GM23338 (cell line): ENCODE data around the gene FASN. TPM values are rescaled to one million over a fixed set of nuclear protein-coding genes. Genes with fewer than 3 reads are reported as not detected.

Experiments used
- ATAC-seq: fragments of 200-7000 bp; cut with Tn5 transposase; 3 replicates; pipeline ENCODE4 v1.9.1; 2020
- DNase-seq: peaks from one replicate; pipeline ENCODE4 v3.0.0-alpha.2; 2015; ENCODE audit warnings: low spot score
- H2AFZ ChIP-seq: fragments of 200-600 bp; sonication (generic); 2 replicates; pipeline ENCODE4 v1.8.0; 2016; ENCODE audit warnings: antibody characterized with exemption, mild to moderate bottlenecking, moderate library complexity
- H3F3A ChIP-seq: fragments of 200-600 bp; sonication (generic); replicated peaks from 2 replicates; pipeline ENCODE4 v1.8.0; 2017; ENCODE audit warnings: antibody characterized with exemption, mixed run types, low read depth
- H3K27ac ChIP-seq: fragments of 200-600 bp; sonication (generic); 2 replicates; pipeline ENCODE4 v1.6.1; 2016; ENCODE audit warnings: low read depth
- H3K27me3 ChIP-seq: fragments of 200-600 bp; sonication (generic); 2 replicates; pipeline ENCODE4 v1.8.0; 2016; ENCODE audit warnings: mild to moderate bottlenecking, mixed run types, moderate library complexity; ENCODE audit not compliant: insufficient read depth
- H3K36me3 ChIP-seq: fragments of 200-600 bp; sonication (generic); 2 replicates; pipeline ENCODE4 v1.8.0; 2016; ENCODE audit warnings: mild to moderate bottlenecking; ENCODE audit not compliant: insufficient read depth
- H3K4me1 ChIP-seq: fragments of 200-600 bp; sonication (generic); 2 replicates; pipeline ENCODE4 v1.8.0; 2016; ENCODE audit warnings: mild to moderate bottlenecking, moderate library complexity; ENCODE audit not compliant: insufficient read depth
- H3K4me2 ChIP-seq: fragments of 200-600 bp; sonication (generic); 2 replicates; pipeline ENCODE4 v1.7.1; 2017; ENCODE audit warnings: mixed run types
- H3K4me3 ChIP-seq: fragments of 200-600 bp; sonication (generic); 2 replicates; pipeline ENCODE4 v1.6.1; 2016; ENCODE audit warnings: mixed run types
- H3K79me2 ChIP-seq: fragments of 200-600 bp; sonication (generic); replicated peaks from 2 replicates; pipeline ENCODE4 v1.8.0; 2017; ENCODE audit warnings: mild to moderate bottlenecking; ENCODE audit not compliant: insufficient read depth
- H3K9me2 ChIP-seq: fragments of 200-600 bp; sonication (generic); 2 replicates; pipeline ENCODE4 v1.8.0; 2017; ENCODE audit not compliant: insufficient read depth
- H4K20me1 ChIP-seq: fragments of 200-600 bp; sonication (generic); replicated peaks from 2 replicates; pipeline ENCODE4 v1.8.0; 2017; ENCODE audit warnings: mild to moderate bottlenecking; ENCODE audit not compliant: insufficient read depth
- H3K27ac Mint-ChIP-seq: 2 replicates; pipeline ENCODE4 v1.8.0; 2020; ENCODE audit warnings: inconsistent platforms, mild to moderate bottlenecking, moderate library complexity, mixed read lengths
- H3K27me3 Mint-ChIP-seq: 3 replicates; pipeline ENCODE4 v1.8.0; 2022; ENCODE audit warnings: low read depth, mild to moderate bottlenecking, moderate library complexity, mixed read lengths, inconsistent platforms; ENCODE audit not compliant: insufficient read depth, poor library complexity
- H3K36me3 Mint-ChIP-seq: 3 replicates; pipeline ENCODE4 v1.8.0; 2021; ENCODE audit warnings: low read depth, mild to moderate bottlenecking, inconsistent platforms, moderate library complexity, mixed read lengths
- H3K4me1 Mint-ChIP-seq: 3 replicates; pipeline ENCODE4 v1.8.0; 2020; ENCODE audit warnings: mild to moderate bottlenecking, inconsistent platforms, mixed read lengths
- H3K4me3 Mint-ChIP-seq: 3 replicates; pipeline ENCODE4 v1.8.0; 2021; ENCODE audit warnings: moderate library complexity, mild to moderate bottlenecking, inconsistent platforms, mixed read lengths
- H3K9me3 Mint-ChIP-seq: 3 replicates; pipeline ENCODE4 v1.8.0; 2020; ENCODE audit warnings: moderate library complexity, mild to moderate bottlenecking, inconsistent platforms, mixed read lengths
- CREB1 ChIP-seq: fragments of 250-450 bp; sonication (Bioruptor Pico); IDR thresholded peaks from 2 replicates; pipeline ENCODE4 v1.5.0; 2020; ENCODE audit warnings: low read depth, mild to moderate bottlenecking, moderate library complexity
- CTCF ChIP-seq, 2 experiments: fragments of 200-600 bp in 1 of 2; sonication (generic) in 1 of 2; conservative IDR thresholded peaks; 2 replicates each; pipeline versions ENCODE4 v1.5.1 to v1.6.1; 2016 to 2017; ENCODE audit warnings: antibody characterized with exemption in 2 of 2, low read depth in 2 of 2, mild to moderate bottlenecking in 2 of 2, moderate library complexity in 1 of 2
- ETS1 ChIP-seq: IDR thresholded peaks from 2 replicates; pipeline ENCODE4 v1.6.1; 2016; ENCODE audit warnings: antibody characterized with exemption
- EZH2 ChIP-seq: fragments of 200-600 bp; sonication (generic); IDR thresholded peaks from one replicate; pipeline ENCODE4 v1.8.0; 2017; ENCODE audit warnings: antibody characterized with exemption, mild to moderate bottlenecking, low read depth; ENCODE audit not compliant: unreplicated experiment
- EZH2phosphoT487 ChIP-seq: fragments of 200-600 bp; sonication (generic); IDR thresholded peaks from one replicate; pipeline ENCODE4 v1.8.1; 2018; ENCODE audit warnings: antibody characterized with exemption; ENCODE audit not compliant: unreplicated experiment
- JUNB ChIP-seq: IDR thresholded peaks from one replicate; pipeline ENCODE4 v1.6.1; 2016; ENCODE audit warnings: antibody characterized with exemption; ENCODE audit not compliant: unreplicated experiment
- NANOG ChIP-seq: IDR thresholded peaks from 2 replicates; pipeline ENCODE4 v1.6.1; 2016; ENCODE audit warnings: antibody characterized with exemption, borderline replicate concordance
- POLR2AphosphoS5 ChIP-seq: IDR thresholded peaks from 2 replicates; pipeline ENCODE4 v1.6.1; 2016; ENCODE audit warnings: antibody characterized with exemption, low read depth
- STAT1 ChIP-seq: IDR thresholded peaks from one replicate; pipeline ENCODE4 v1.6.1; 2016; ENCODE audit warnings: antibody characterized with exemption; ENCODE audit not compliant: unreplicated experiment
- ZNF114 ChIP-seq: fragments of 250-450 bp; sonication (Bioruptor Pico); IDR thresholded peaks from 2 replicates; pipeline ENCODE4 v1.5.0; 2020; ENCODE audit warnings: mild to moderate bottlenecking, moderate library complexity
- ZNF331 ChIP-seq: fragments of 250-450 bp; sonication (Bioruptor Pico); IDR thresholded peaks from 2 replicates; pipeline ENCODE4 v1.5.0; 2020; ENCODE audit warnings: low read depth, mild to moderate bottlenecking, moderate library complexity
- polyA plus RNA-seq: library from polyadenylated mRNA; unstranded; fragments of >200 nt; fragmentation: Nextera tagmentation; extraction: Ambion mirVana; gene quantifications from 2 replicates; pipeline ENCODE4 v1.2.1, GENCODE V29; 2016
- total RNA-seq: library from RNA; depleted of rRNA; stranded (reverse); fragments of >200 nt; shearing (Covaris generic); gene quantifications from 2 replicates; pipeline ENCODE4 v1.2.3, GENCODE V29; 2014
- TF ChIP-seq, protein P1 (sequence below): fragments of 250-450 bp; sonication (Bioruptor Pico); IDR thresholded peaks from 2 replicates; pipeline ENCODE4 v1.5.0; 2020; ENCODE audit warnings: mild to moderate bottlenecking, moderate library complexity
- TF ChIP-seq, protein P2 (sequence below): IDR thresholded peaks from one replicate; pipeline ENCODE4 v1.6.1; 2018; ENCODE audit warnings: antibody characterized with exemption; ENCODE audit not compliant: unreplicated experiment

Gene FASN
- total and polyA plus RNA-seq, 2 experiments from 2014 or later = 120 to 849 TPM

DNA sequence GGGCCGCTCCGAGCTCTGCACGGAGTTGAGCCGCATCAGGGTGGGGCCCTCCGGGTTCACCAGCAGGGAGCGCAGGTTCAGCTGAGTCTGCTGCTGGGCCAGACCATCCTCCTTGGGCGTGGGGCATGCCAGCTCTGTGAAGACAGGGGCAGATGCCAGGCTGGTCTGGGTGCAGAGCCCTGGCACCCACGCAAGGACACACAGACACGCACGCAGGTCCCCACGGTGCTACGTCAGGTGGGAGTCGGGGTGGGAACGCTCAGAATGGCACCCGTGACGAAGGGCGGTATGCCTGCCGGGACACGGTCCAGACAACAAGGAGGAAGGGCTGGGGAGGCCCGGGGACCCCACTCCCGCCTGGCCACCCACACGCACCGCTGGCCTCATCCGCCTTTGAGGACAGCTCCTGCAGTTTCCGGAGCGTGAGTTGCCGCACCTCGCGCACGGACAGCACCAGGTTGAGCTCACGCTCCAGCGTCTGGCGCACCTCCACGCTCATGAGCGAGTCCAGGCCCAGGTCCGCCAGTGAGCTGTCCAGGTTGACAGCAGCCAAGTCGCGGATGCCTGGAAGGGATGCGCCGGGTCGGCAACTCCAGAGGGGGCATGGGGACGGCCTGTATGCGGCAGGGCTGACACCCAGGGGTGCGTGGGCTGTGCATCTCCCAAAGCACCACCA lies 17.1 kb downstream of the FASN start:
- no peak overlapping the region for H3K27ac ChIP-seq
- no peak for DNase-seq
- no peaks in the 10 kb centered on the region for H3K9me2 ChIP-seq
- no peak overlapping the region for H3K4me3 ChIP-seq
- peaks cover 8% of the 10 kb centered on the region for H4K20me1 ChIP-seq
- Mint-ChIP-seq H3K27ac (no peak overlapping the region), H3K9me3 (no peaks in the 10 kb centered on the region; the same call in 2 of the 3 replicates), H3K36me3 (peaks cover 47% of the 10 kb centered on the region), H3K4me1 (peaks cover 3% of the 10 kb centered on the region), H3K4me3 (no peak overlapping the region), H3K27me3 (peaks cover 24% of the 10 kb centered on the region)
- peaks cover 10% of the 10 kb centered on the region; the same call in 1 of the 2 replicates for H3K36me3 ChIP-seq
- H3F3A ChIP-seq = peaks cover 28% of the 10 kb centered on the region
- no peak overlapping the region for H3K4me2 ChIP-seq
- H2AFZ ChIP-seq = no peak overlapping the region
- ATAC-seq = no peak
- TF ChIP-seq STAT1 = no peak
- TF ChIP-seq, protein P1, sequence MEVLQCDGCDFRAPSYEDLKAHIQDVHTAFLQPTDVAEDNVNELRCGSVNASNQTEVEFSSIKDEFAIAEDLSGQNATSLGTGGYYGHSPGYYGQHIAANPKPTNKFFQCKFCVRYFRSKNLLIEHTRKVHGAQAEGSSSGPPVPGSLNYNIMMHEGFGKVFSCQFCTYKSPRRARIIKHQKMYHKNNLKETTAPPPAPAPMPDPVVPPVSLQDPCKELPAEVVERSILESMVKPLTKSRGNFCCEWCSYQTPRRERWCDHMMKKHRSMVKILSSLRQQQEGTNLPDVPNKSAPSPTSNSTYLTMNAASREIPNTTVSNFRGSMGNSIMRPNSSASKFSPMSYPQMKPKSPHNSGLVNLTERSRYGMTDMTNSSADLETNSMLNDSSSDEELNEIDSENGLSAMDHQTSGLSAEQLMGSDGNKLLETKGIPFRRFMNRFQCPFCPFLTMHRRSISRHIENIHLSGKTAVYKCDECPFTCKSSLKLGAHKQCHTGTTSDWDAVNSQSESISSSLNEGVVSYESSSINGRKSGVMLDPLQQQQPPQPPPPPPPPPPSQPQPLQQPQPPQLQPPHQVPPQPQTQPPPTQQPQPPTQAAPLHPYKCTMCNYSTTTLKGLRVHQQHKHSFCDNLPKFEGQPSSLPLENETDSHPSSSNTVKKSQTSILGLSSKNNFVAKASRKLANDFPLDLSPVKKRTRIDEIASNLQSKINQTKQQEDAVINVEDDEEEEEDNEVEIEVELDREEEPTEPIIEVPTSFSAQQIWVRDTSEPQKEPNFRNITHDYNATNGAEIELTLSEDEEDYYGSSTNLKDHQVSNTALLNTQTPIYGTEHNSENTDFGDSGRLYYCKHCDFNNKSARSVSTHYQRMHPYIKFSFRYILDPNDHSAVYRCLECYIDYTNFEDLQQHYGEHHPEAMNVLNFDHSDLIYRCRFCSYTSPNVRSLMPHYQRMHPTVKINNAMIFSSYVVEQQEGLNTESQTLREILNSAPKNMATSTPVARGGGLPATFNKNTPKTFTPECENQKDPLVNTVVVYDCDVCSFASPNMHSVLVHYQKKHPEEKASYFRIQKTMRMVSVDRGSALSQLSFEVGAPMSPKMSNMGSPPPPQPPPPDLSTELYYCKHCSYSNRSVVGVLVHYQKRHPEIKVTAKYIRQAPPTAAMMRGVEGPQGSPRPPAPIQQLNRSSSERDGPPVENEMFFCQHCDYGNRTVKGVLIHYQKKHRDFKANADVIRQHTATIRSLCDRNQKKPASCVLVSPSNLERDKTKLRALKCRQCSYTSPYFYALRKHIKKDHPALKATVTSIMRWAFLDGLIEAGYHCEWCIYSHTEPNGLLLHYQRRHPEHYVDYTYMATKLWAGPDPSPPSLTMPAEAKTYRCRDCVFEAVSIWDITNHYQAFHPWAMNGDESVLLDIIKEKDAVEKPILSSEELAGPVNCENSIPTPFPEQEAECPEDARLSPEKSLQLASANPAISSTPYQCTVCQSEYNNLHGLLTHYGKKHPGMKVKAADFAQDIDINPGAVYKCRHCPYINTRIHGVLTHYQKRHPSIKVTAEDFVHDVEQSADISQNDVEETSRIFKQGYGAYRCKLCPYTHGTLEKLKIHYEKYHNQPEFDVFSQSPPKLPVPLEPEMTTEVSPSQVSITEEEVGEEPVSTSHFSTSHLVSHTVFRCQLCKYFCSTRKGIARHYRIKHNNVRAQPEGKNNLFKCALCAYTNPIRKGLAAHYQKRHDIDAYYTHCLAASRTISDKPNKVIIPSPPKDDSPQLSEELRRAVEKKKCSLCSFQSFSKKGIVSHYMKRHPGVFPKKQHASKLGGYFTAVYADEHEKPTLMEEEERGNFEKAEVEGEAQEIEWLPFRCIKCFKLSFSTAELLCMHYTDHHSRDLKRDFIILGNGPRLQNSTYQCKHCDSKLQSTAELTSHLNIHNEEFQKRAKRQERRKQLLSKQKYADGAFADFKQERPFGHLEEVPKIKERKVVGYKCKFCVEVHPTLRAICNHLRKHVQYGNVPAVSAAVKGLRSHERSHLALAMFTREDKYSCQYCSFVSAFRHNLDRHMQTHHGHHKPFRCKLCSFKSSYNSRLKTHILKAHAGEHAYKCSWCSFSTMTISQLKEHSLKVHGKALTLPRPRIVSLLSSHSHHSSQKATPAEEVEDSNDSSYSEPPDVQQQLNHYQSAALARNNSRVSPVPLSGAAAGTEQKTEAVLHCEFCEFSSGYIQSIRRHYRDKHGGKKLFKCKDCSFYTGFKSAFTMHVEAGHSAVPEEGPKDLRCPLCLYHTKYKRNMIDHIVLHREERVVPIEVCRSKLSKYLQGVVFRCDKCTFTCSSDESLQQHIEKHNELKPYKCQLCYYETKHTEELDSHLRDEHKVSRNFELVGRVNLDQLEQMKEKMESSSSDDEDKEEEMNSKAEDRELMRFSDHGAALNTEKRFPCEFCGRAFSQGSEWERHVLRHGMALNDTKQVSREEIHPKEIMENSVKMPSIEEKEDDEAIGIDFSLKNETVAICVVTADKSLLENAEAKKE (CRISPR knock-in tag) = no peak
- no peak for TF ChIP-seq CTCF (conservative IDR thresholded peaks at IDR 0.05; ENCODE audit: low read depth in 2 of 2)
- no peak for TF ChIP-seq CREB1 (CRISPR knock-in tag)
- no peak for TF ChIP-seq EZH2phosphoT487
- TF ChIP-seq JUNB = no peak
- TF ChIP-seq ETS1 = no peak
- TF ChIP-seq NANOG = no peak
- no peak for TF ChIP-seq ZNF331
- TF ChIP-seq ZNF114 = no peak
- TF ChIP-seq POLR2AphosphoS5 = no peak
- TF ChIP-seq, protein P2, sequence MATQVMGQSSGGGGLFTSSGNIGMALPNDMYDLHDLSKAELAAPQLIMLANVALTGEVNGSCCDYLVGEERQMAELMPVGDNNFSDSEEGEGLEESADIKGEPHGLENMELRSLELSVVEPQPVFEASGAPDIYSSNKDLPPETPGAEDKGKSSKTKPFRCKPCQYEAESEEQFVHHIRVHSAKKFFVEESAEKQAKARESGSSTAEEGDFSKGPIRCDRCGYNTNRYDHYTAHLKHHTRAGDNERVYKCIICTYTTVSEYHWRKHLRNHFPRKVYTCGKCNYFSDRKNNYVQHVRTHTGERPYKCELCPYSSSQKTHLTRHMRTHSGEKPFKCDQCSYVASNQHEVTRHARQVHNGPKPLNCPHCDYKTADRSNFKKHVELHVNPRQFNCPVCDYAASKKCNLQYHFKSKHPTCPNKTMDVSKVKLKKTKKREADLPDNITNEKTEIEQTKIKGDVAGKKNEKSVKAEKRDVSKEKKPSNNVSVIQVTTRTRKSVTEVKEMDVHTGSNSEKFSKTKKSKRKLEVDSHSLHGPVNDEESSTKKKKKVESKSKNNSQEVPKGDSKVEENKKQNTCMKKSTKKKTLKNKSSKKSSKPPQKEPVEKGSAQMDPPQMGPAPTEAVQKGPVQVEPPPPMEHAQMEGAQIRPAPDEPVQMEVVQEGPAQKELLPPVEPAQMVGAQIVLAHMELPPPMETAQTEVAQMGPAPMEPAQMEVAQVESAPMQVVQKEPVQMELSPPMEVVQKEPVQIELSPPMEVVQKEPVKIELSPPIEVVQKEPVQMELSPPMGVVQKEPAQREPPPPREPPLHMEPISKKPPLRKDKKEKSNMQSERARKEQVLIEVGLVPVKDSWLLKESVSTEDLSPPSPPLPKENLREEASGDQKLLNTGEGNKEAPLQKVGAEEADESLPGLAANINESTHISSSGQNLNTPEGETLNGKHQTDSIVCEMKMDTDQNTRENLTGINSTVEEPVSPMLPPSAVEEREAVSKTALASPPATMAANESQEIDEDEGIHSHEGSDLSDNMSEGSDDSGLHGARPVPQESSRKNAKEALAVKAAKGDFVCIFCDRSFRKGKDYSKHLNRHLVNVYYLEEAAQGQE = no peak
- TF ChIP-seq EZH2 = no peak
- H3K79me2 ChIP-seq = no peaks in the 10 kb centered on the region
- H3K27me3 ChIP-seq = no peaks in the 10 kb centered on the region
- no peaks in the 10 kb centered on the region for H3K4me1 ChIP-seq
